Testis (tissue), 3 donors: ENCODE results near the gene DCP1A. TPM values are rescaled to one million over a fixed set of nuclear protein-coding genes. Genes with fewer than 3 reads are reported as not detected.

ENCODE experiments used
- DNase-seq: peaks from one replicate; pipeline ENCODE4 v3.0.0-alpha.2; 2019
- H3K27ac ChIP-seq, 2 donors: fragments of 200-600 bp; sonication (generic); one replicate each; pipeline ENCODE4 v1.5.1; 2019
- H3K27me3 ChIP-seq: fragments of 200-600 bp; sonication (generic); one replicate; pipeline ENCODE4 v1.5.1; 2019
- H3K36me3 ChIP-seq: fragments of 200-600 bp; sonication (generic); one replicate; pipeline ENCODE4 v1.5.1; 2017; ENCODE audit warnings: low read depth; ENCODE audit errors: missing control alignments
- H3K4me1 ChIP-seq: fragments of 200-600 bp; sonication (generic); one replicate; pipeline ENCODE4 v1.5.1; 2019
- H3K4me3 ChIP-seq, 2 donors: fragments of 200-600 bp; sonication (generic); one replicate each; pipeline ENCODE4 v1.5.1; 2017 to 2019
- H3K9me3 ChIP-seq: fragments of 200-600 bp; sonication (generic); one replicate; pipeline ENCODE4 v1.5.1; 2017
- CTCF ChIP-seq, 3 experiments: fragments of 450-650 bp in 2 of 3; fragments of 200-600 bp in 1 of 3; sonication (generic) in 1 of 3; IDR thresholded peaks; one replicate each; pipeline ENCODE4 v1.5.1; 2016 to 2019; ENCODE audit warnings: antibody characterized with exemption in 3 of 3, mild to moderate bottlenecking in 2 of 3, moderate library complexity in 1 of 3
- POLR2A ChIP-seq: fragments of 450-650 bp; IDR thresholded peaks from one replicate; pipeline ENCODE4 v1.6.1; 2017; ENCODE audit warnings: antibody characterized with exemption, mild to moderate bottlenecking, moderate library complexity
- WGBS, 2 donors: methylation state at CpG; one replicate each; pipeline ENCODE4 v1.1.5; 2018; 5-methylcytosine and 5-hydroxymethylcytosine counted together
- intact Hi-C: fragments of 100-400 bp; cut with DNase I; formaldehyde crosslinking; loops from one replicate; pipeline ENCODE4 v1.15.1; 2023; ENCODE audit warnings: low total_unique reads
- polyA plus RNA-seq: library from polyadenylated mRNA; stranded (reverse); fragments of 350-450 nt; fragmentation: Illumina TruSeq; extraction: RNeasy Lipid Tissue Mini Kit (QIAGEN cat#74804); gene quantifications from one replicate; pipeline ENCODE4 v1.2.3, GENCODE V29; 2014; ENCODE audit warnings: low read depth, low replicate concordance; ENCODE audit not compliant: insufficient read depth
- total RNA-seq, 2 donors: library from RNA; depleted of rRNA; stranded (reverse); fragments of >200 nt; gene quantifications; one replicate each; pipeline ENCODE4 v1.2.3, GENCODE V29; 2016

DCP1A gene
- total and polyA plus RNA-seq, 3 donors from 2014 or later = 20.9 to 35.6 (median 31.3) TPM

- H3K36me3 ChIP-seq = no peaks in the 10 kb centered on the region
- intact Hi-C loops = no loop called here
- TF ChIP-seq CTCF (IDR thresholded peaks at IDR 0.05) = no peak
- TF ChIP-seq POLR2A = no peak
- WGBS, 2 donors = 0% methylated on average over 11 of the region's 11 CpGs
- no peaks in the 10 kb centered on the region for H3K9me3 ChIP-seq
- peak overlapping the region; percentile 90 to 96 for H3K27ac ChIP-seq
- H3K4me3 ChIP-seq = peak overlapping the region; percentile 81 to 94
- no peaks in the 10 kb centered on the region for H3K27me3 ChIP-seq
- no peak for DNase-seq
- H3K4me1 ChIP-seq = peaks cover 16% of the 10 kb centered on the region
Observed at GRCh38 chr3:53346922-53347260, 452 bp downstream of the DCP1A start.

DNA sequence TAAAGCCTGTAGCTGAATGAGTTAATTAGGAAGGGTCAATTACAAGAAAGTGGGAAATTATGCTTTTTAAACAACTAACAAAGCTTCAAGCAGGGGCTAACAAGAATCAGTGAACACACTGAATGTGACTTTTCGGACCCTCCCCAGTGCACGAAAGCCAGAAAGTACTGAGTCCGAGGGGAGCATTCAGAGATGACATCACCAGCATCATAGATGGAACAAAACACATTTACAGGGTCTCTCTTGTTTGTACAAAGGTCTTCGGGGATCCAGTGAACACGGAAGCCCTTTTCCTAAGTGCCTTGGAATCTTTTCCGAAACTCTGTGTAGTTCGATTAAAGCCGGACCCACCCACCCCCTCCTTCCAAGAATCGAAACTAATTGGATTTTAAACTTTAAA lies 829 bp downstream of the DCP1A start:
- Histone ChIP-seq H3K4me3 (peak overlapping the region; percentile 81 to 94), H3K27me3 (no peaks in the 10 kb centered on the region), H3K4me1 (peaks cover 16% of the 10 kb centered on the region), H3K36me3 (no peaks in the 10 kb centered on the region), H3K27ac (peak overlapping the region; percentile 90 to 96), H3K9me3 (no peaks in the 10 kb centered on the region)
- intact Hi-C loops = no loop called here
- WGBS, 2 donors = 0 to 1% methylated on average over 9 of the region's 9 CpGs
- peak; percentile 48 for DNase-seq
- TF ChIP-seq POLR2A (no peak), CTCF (IDR thresholded peaks at IDR 0.05) (no peak)

DNA sequence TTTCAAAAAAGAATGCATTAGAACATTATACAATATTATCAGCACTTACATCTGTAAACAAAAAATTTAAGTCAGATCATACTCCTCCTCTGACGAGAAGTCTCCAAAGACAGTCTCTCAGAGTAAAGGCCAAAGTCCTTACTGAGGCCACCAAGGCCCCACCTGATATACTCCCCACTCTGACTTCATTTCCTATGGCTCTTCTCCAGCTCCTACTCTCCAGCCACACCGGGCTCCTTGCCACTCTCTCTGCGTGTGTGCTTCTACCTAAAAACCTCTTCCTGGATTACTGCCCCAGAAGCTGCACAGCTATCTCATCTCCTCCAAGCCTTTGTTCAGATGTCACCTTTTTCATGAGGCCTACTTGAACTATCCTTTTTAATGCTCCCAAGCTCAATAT lies 5.0 kb downstream of the DCP1A start:
- intact Hi-C loops = no loop called here
- Histone ChIP-seq H3K4me3 (no peak overlapping the region), H3K4me1 (peaks cover 21% of the 10 kb centered on the region), H3K36me3 (no peaks in the 10 kb centered on the region), H3K27ac (no peak overlapping the region), H3K9me3 (no peaks in the 10 kb centered on the region), H3K27me3 (no peaks in the 10 kb centered on the region)
- no peak for DNase-seq
- WGBS, 2 donors = 47 to 53% methylated on average over 3 of the region's 3 CpGs
- TF ChIP-seq CTCF (IDR thresholded peaks at IDR 0.05) (no peak), POLR2A (no peak)

DNA sequence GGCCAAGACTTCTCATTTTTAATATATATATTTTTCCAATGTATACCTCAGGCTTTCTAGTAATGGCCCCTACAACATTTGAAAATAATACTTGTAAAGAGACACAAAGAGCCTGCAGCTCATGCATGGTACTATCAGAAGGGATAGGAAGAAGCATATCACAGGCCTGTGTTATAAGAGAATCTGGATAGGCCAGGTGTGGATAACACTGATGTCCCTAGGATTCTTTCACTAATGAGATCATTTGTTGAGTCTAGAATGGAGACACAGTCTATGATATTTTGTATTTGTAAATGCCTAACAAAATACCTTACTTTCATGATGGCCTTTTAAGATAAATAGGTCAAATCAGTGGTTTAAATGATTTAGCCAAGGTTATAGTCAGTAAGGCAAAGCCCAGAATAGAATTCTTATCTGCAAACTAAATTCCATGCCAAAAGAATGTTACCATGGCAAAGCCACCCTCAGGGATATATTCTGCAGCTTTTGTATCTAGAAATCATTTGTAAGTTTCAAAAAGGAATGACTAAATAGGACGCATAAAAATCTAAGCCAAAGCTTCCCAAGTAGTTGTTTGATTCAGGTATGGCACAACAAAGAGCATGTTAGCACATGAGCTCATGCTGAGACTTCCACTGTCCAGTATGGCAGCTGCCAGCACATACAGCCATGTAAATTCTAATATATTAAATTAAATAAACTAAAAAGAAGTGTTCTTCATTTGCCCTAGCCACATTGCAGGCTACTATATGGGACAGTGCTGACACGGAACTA lies 10.0 kb downstream of the DCP1A start:
- intact Hi-C loops = no loop called here
- no peak overlapping the region for H3K27ac ChIP-seq
- no peak for TF ChIP-seq CTCF (IDR thresholded peaks at IDR 0.05)
- TF ChIP-seq POLR2A = no peak
- DNase-seq = no peak
- no peaks in the 10 kb centered on the region for H3K27me3 ChIP-seq
- no peak overlapping the region for H3K4me3 ChIP-seq
- 79 to 84% methylated on average over 2 of the region's 2 CpGs for WGBS, 2 donors
- no peaks in the 10 kb centered on the region for H3K9me3 ChIP-seq
- no peaks in the 10 kb centered on the region for H3K36me3 ChIP-seq
- H3K4me1 ChIP-seq = peaks cover 8% of the 10 kb centered on the region

- Histone ChIP-seq H3K4me3 (no peak overlapping the region), H3K9me3 (no peaks in the 10 kb centered on the region), H3K36me3 (no peaks in the 10 kb centered on the region), H3K27me3 (no peaks in the 10 kb centered on the region), H3K4me1 (peaks cover 6% of the 10 kb centered on the region), H3K27ac (no peak overlapping the region)
- WGBS, 2 donors = 95 to 96% methylated on average over 6 of the region's 6 CpGs
- intact Hi-C loops = no loop called here
- no peak for DNase-seq
- no peak for TF ChIP-seq CTCF (IDR thresholded peaks at IDR 0.05)
- no peak for TF ChIP-seq POLR2A
Observed at GRCh38 chr3:53334742-53335141, 12.6 kb downstream of the DCP1A start.
